Body of pancreas (tissue), 4 donors: ENCODE measurements around the gene SLC35A3.

Experiments used
- CTCF ChIP-seq, 7 experiments: fragments of 450-650 bp in 4 of 7; fragments of 200-600 bp in 3 of 7; sonication (generic) in 3 of 7; IDR thresholded peaks; one replicate each; pipeline ENCODE4 v1.5.1; 2016 to 2019; ENCODE audit warnings: antibody characterized with exemption in 7 of 7
- POLR2A ChIP-seq, 3 donors: fragments of 450-650 bp; IDR thresholded peaks; one replicate each; pipeline ENCODE4 v1.6.1; 2016; ENCODE audit warnings: antibody characterized with exemption in 3 of 3, mild to moderate bottlenecking in 2 of 3

GRCh38 chr1:100053119-100053518 lies 83.3 kb downstream of the SLC35A3 start:
- TF ChIP-seq CTCF (IDR thresholded peaks at IDR 0.05) (no peak), POLR2A (IDR thresholded peaks at IDR 0.05) (no peak)
